GM21381 (cell line): Measurements from ENCODE around the gene PTPN1.
"Not testable (repeated sequence)": the region's sequence is repeated elsewhere in the genome, so short reads cannot be mapped to it uniquely, and the experiment has no call there.

Experiments used
- ATAC-seq: cut with Tn5 transposase; IDR thresholded peaks from one replicate; pipeline ENCODE4 v1.9.1; 2021; ENCODE audit warnings: mild to moderate bottlenecking, moderate library complexity; ENCODE audit not compliant: unreplicated experiment

Gene PTPN1

GRCh38 chr20:50527068-50527605 is 17.0 kb downstream of the PTPN1 start:
- ATAC-seq = no peak

- ATAC-seq = no peak
Measured at GRCh38 chr20:50528129-50528528, 17.9 kb downstream of the PTPN1 start.

GRCh38 chr20:50528804-50529351 is 18.7 kb downstream of the PTPN1 start:
- ATAC-seq = peak; percentile 58

GRCh38 chr20:50532221-50532620 is 22.0 kb downstream of the PTPN1 start:
- ATAC-seq = no peak

GRCh38 chr20:50533061-50533460 is 22.9 kb downstream of the PTPN1 start:
- no peak for ATAC-seq

GRCh38 chr20:50533464-50533863 is 23.3 kb downstream of the PTPN1 start:
- ATAC-seq = no peak

GRCh38 chr20:50534567-50534966 is 24.4 kb downstream of the PTPN1 start:
- ATAC-seq = no peak

- no peak for ATAC-seq
Measured at GRCh38 chr20:50535162-50535561, 25.0 kb downstream of the PTPN1 start.

- no peak for ATAC-seq
Measured at GRCh38 chr20:50536333-50536732, 26.1 kb downstream of the PTPN1 start.

- ATAC-seq = no peak
Measured at GRCh38 chr20:50537546-50538201, 27.5 kb downstream of the PTPN1 start.

GRCh38 chr20:50538276-50538675 is 28.1 kb downstream of the PTPN1 start:
- no peak for ATAC-seq

- not testable (repeated sequence) for ATAC-seq
Measured at GRCh38 chr20:50539798-50540197, 29.6 kb downstream of the PTPN1 start.

GRCh38 chr20:50540620-50541605 is 30.7 kb downstream of the PTPN1 start:
- ATAC-seq = peak; percentile 6

- ATAC-seq = peak; percentile 44
Measured at GRCh38 chr20:50541606-50542041, 31.4 kb downstream of the PTPN1 start.

- no peak for ATAC-seq
Measured at GRCh38 chr20:50543326-50543725, 33.1 kb downstream of the PTPN1 start.

- no peak for ATAC-seq
Measured at GRCh38 chr20:50545126-50545525, 34.9 kb downstream of the PTPN1 start.

GRCh38 chr20:50546729-50547314 is 36.6 kb downstream of the PTPN1 start:
- ATAC-seq = no peak

- ATAC-seq = no peak
Measured at GRCh38 chr20:50547964-50548363, 37.8 kb downstream of the PTPN1 start.

- no peak for ATAC-seq
Measured at GRCh38 chr20:50548396-50548795, 38.2 kb downstream of the PTPN1 start.

GRCh38 chr20:50550531-50550930 is 40.3 kb downstream of the PTPN1 start:
- no peak for ATAC-seq

- ATAC-seq = no peak
Measured at GRCh38 chr20:50551288-50551687, 41.1 kb downstream of the PTPN1 start.
